Activated CD8-positive, alpha-beta memory T cell treated with anti-CD3 and anti-CD28 coated beads, Interleukin-2, amount 50 U/mL, for 24 hours (primary cell): ENCODE measurements around the gene CHIA.

Experiments
- DNase-seq: peaks from one replicate; pipeline ENCODE4 v3.0.0-alpha.2; 2020; ENCODE audit errors: extremely low read depth

Gene CHIA

GRCh38 chr1:111290630-111291029, at the start of gene CHIA:
TSS of gene CHIA (plus strand) at chr1:111290851. CDS start at chr1:111310468, 19,617 bp downstream.
- DNase-seq = no peak

GRCh38 chr1:111241797-111242196, 48.9 kb upstream of the CHIA start:
- no peak for DNase-seq

- DNase-seq = no peak
These were observed 47.7 kb upstream of the CHIA start for GRCh38 chr1:111242805-111243523.

GRCh38 chr1:111247125-111247838, 43.4 kb upstream of the CHIA start:
- no peak for DNase-seq

GRCh38 chr1:111249960-111250359, 40.7 kb upstream of the CHIA start:
- no peak for DNase-seq

- no peak for DNase-seq
These were observed 39.1 kb upstream of the CHIA start for GRCh38 chr1:111251570-111251969.

- DNase-seq = no peak
These were observed 37.9 kb upstream of the CHIA start for GRCh38 chr1:111252786-111253185.

- no peak for DNase-seq
These were observed 36.8 kb upstream of the CHIA start for GRCh38 chr1:111253876-111254275.

- no peak for DNase-seq
These were observed 33.5 kb upstream of the CHIA start for GRCh38 chr1:111256988-111257658.

- DNase-seq = no peak
These were observed 22.7 kb upstream of the CHIA start for GRCh38 chr1:111267801-111268508.

GRCh38 chr1:111269825-111270406, 20.7 kb upstream of the CHIA start:
- no peak for DNase-seq

- DNase-seq = no peak
These were observed 19.7 kb upstream of the CHIA start for GRCh38 chr1:111270771-111271463.

- DNase-seq = no peak
These were observed 19.2 kb upstream of the CHIA start for GRCh38 chr1:111271464-111271801.

GRCh38 chr1:111272081-111272480, 18.6 kb upstream of the CHIA start:
- no peak for DNase-seq

GRCh38 chr1:111274653-111275052, 16.0 kb upstream of the CHIA start:
- no peak for DNase-seq

- DNase-seq = no peak
These were observed 15.6 kb upstream of the CHIA start for GRCh38 chr1:111275079-111275478.

GRCh38 chr1:111275780-111276433, 14.7 kb upstream of the CHIA start:
- DNase-seq = no peak

GRCh38 chr1:111279144-111279543, 11.5 kb upstream of the CHIA start:
- no peak for DNase-seq

- DNase-seq = no peak
These were observed 10.4 kb upstream of the CHIA start for GRCh38 chr1:111280267-111280666.

- no peak for DNase-seq
These were observed 9.2 kb upstream of the CHIA start for GRCh38 chr1:111281411-111281810.

GRCh38 chr1:111283838-111284237, 6.8 kb upstream of the CHIA start:
- no peak for DNase-seq
